ENCODE results near the gene GPR158.
A peak's percentile ranks its signal among the peaks of the same experiment; 100 is the strongest.

Gene GPR158

GRCh38 chr10:25209618-25210017, 34.8 kb downstream of the GPR158 start:
- no peak for DNase-seq

- DNase-seq: no peak
Measured at GRCh38 chr10:25210265-25210664, 35.5 kb downstream of the GPR158 start.

- no peak for DNase-seq
Measured at GRCh38 chr10:25220156-25220555, 45.4 kb downstream of the GPR158 start.

GRCh38 chr10:25222085-25222660, 47.4 kb downstream of the GPR158 start:
- DNase-seq: no peak

- peak in 1 of 2 donors; percentile 1 for DNase-seq
Measured at GRCh38 chr10:25226775-25227682, 52.2 kb downstream of the GPR158 start.

- no peak for DNase-seq
Measured at GRCh38 chr10:25231751-25232150, 57.0 kb downstream of the GPR158 start.

- no peak for DNase-seq
Measured at GRCh38 chr10:25232204-25232603, 57.4 kb downstream of the GPR158 start.

- DNase-seq: no peak
Measured at GRCh38 chr10:25245165-25245564, 70.4 kb downstream of the GPR158 start.

GRCh38 chr10:25257646-25258045, 82.8 kb downstream of the GPR158 start:
- DNase-seq: no peak

- no peak for DNase-seq
Measured at GRCh38 chr10:25261110-25261509, 86.3 kb downstream of the GPR158 start.

- DNase-seq: no peak
Measured at GRCh38 chr10:25261558-25261957, 86.8 kb downstream of the GPR158 start.

- DNase-seq: no peak
Measured at GRCh38 chr10:25263931-25264330, 89.1 kb downstream of the GPR158 start.

GRCh38 chr10:25278180-25278579, 103.4 kb downstream of the GPR158 start:
- DNase-seq: no peak

GRCh38 chr10:25280076-25280475, 105.3 kb downstream of the GPR158 start:
- no peak for DNase-seq

- DNase-seq: no peak
Measured at GRCh38 chr10:25280573-25280972, 105.8 kb downstream of the GPR158 start.

- no peak for DNase-seq
Measured at GRCh38 chr10:25285809-25286208, 111.0 kb downstream of the GPR158 start.

GRCh38 chr10:25288181-25288580, 113.4 kb downstream of the GPR158 start:
- no peak for DNase-seq

GRCh38 chr10:25294032-25294926, 119.5 kb downstream of the GPR158 start:
- DNase-seq: no peak

- no peak for DNase-seq
Measured at GRCh38 chr10:25296324-25296723, 121.5 kb downstream of the GPR158 start.

- DNase-seq: no peak
Measured at GRCh38 chr10:25297466-25297865, 122.7 kb downstream of the GPR158 start.

GRCh38 chr10:25300073-25300472, 125.3 kb downstream of the GPR158 start:
- DNase-seq: no peak

GRCh38 chr10:25304606-25305005, 129.8 kb downstream of the GPR158 start:
- DNase-seq: no peak

GRCh38 chr10:25306386-25306785, 131.6 kb downstream of the GPR158 start:
- DNase-seq: no peak

Measured in CD4-positive, alpha-beta T cell treated with Interleukin-4 for 1 hour (primary cell).